Measurements from ENCODE around the gene MLLT10. TPM values are rescaled to one million over a fixed set of nuclear protein-coding genes. Genes with fewer than 3 reads are reported as not detected.

The MLLT10 gene
- total and polyA plus RNA-seq, 12 donors = 8.5 to 41.1 (median 24.6) TPM

DNA sequence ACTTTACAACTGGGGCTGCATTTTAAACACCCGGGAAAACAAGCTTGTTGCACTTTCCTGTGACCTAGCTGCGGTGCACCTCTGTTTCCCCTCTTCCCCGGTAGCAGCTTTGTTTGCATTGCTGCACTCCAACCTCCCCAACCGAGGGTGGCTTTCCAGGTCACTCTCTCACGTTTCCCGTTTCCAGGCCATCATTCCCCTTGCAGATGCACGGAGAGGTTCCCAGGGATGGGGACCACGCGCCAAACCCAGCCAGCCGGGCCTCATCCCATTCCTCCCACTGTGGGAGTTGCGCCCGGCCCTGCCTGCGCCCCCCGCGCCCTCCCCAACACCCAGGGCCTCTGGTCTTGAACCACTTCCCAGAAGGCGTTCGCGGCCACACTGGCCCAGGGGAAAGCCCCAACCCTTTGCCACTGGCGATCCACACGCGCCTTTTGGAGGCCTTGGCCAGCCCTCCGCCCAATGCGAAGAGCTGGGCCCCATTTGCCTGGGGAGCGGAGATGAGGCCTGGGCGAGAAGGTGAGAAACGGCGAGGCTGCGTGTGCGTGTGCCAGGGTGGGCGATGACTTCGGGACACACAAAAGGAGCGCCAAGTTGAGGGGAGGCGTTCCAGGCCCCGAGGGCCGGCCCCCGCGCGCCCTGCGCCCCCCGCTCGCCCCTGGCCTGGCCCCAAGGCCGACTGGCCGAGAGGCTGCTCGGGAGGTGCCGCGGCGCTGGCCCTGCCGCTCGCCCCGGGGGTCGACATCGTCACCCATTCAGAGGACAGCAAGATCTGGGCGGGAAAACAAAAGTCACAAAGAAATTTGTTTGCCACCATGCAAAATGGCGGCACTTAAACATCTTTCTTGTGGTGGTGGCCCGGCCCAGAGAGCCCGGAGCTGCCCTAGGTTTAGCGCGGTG is 24.4 kb upstream of the MLLT10 start:
- peak overlapping the region; percentile 18 to 62 (median 56) for H3K4me3 ChIP-seq
- no peaks in the 10 kb centered on the region for H3K36me3 ChIP-seq
- intact Hi-C loops (cut with DNase I) = loop anchor here in 1 of 10 donors (10.0 kb wide), 1 partner anchor 815 kb away; the partner anchor contains the start of gene BMI1
- peaks cover 0 to 24% (median 5%) of the 10 kb centered on the region in 9 donors for H3K4me1 ChIP-seq
- 62 to 69% methylated on average over 58 of the region's 58 CpGs for WGBS, 2 donors
- TF ChIP-seq, protein P1, sequence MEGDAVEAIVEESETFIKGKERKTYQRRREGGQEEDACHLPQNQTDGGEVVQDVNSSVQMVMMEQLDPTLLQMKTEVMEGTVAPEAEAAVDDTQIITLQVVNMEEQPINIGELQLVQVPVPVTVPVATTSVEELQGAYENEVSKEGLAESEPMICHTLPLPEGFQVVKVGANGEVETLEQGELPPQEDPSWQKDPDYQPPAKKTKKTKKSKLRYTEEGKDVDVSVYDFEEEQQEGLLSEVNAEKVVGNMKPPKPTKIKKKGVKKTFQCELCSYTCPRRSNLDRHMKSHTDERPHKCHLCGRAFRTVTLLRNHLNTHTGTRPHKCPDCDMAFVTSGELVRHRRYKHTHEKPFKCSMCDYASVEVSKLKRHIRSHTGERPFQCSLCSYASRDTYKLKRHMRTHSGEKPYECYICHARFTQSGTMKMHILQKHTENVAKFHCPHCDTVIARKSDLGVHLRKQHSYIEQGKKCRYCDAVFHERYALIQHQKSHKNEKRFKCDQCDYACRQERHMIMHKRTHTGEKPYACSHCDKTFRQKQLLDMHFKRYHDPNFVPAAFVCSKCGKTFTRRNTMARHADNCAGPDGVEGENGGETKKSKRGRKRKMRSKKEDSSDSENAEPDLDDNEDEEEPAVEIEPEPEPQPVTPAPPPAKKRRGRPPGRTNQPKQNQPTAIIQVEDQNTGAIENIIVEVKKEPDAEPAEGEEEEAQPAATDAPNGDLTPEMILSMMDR (IDR thresholded peaks at IDR 0.05) = no peak
- peak overlapping the region in 7 of 10 donors; percentile 3 to 62 (median 47) for H3K27ac ChIP-seq
- peak in 5 of 8 donors; percentile 21 to 49 (median 34) for ATAC-seq
- no peaks in the 10 kb centered on the region for H3K9me3 ChIP-seq
- H3K27me3 ChIP-seq = peaks cover 0 to 47% (median 0%) of the 10 kb centered on the region in 7 donors
- no peak for DNase-seq

DNA sequence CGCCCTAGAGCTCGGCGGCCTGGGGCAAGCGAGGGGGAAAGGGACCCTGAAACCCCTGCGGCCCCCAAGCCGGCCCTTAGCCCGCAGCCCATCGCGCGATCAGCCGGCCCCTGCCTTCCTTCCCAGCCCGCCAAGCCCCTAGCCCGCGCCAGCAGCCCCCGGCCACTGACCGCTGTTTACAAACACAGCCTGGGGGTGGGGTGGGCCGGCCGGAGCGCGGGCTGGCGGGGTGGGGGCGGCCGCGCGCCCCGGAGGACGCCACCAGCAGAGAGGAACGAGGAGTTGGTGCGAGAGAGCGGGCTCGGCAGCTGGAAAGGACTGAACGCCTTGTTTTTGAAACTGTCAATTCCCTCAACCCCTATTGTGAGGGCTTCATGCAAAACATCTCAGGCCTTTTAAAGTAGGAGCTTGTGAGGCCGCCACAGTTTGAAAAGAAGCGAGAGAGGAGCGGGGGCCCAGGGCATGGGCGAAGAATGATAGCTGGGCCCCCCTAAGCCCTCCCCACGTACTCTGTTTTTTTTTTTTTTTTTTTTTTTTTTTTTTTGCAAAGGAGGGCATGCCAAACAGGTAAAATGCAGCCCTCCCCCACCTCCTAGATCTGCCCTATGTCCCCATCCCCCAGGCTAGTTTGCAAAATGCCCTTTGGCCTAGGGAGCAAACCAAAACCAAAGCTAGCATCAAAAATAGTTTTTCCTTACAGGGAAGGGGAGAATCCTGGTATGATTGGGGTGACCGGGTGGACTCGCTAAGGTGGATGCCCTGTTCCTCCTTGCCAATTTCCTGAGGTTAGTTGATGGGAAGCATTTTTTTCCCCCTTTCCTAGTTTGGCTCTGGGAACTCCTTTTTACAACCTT is 23.6 kb upstream of the MLLT10 start:
- DNase-seq = peak in 1 of 2 donors; percentile 21
- peaks cover 0 to 56% (median 0%) of the 10 kb centered on the region in 7 donors for H3K27me3 ChIP-seq
- intact Hi-C loops (cut with DNase I) = loop anchor here in 1 of 10 donors (10.0 kb wide), 1 partner anchor 814 kb away; the partner anchor contains the start of gene BMI1
- peak overlapping the region; percentile 18 to 62 (median 56) for H3K4me3 ChIP-seq
- 22 to 38% methylated on average over 39 of the region's 39 CpGs for WGBS, 2 donors
- TF ChIP-seq, protein P1 (IDR thresholded peaks at IDR 0.05) = no peak
- no peaks in the 10 kb centered on the region for H3K36me3 ChIP-seq
- peak in 7 of 8 donors; percentile 39 to 63 (median 53) for ATAC-seq
- peak overlapping the region in 7 of 10 donors; percentile 3 to 62 (median 47) for H3K27ac ChIP-seq
- H3K9me3 ChIP-seq = no peaks in the 10 kb centered on the region
- peaks cover 0 to 24% (median 8%) of the 10 kb centered on the region in 9 donors for H3K4me1 ChIP-seq

DNA sequence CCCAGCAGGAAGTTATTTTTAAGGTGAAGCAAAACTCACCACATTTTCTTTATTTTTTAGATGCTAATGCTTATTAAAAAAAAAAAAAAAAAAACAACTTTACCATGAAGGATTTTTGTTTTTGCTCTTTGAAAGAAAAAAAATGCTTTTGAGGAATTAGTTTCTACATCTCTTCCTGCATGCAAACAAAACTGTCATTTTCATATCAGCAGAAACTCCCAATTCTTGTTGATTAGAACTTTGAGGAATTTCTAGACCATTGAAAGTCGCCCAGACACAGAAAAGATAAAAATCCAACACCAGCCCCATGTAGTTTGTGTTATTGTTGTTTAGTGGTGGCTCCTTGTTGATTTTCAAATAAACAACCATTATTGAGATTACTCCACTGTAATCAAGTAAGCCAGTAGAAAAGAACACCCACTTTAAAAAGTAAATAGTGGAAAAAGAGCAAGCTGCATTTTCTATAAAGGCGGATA is 22.9 kb upstream of the MLLT10 start:
- Histone ChIP-seq H3K36me3 (no peaks in the 10 kb centered on the region), H3K4me1 (peaks cover 0 to 31% (median 14%) of the 10 kb centered on the region in 9 donors), H3K27ac (no peak overlapping the region), H3K4me3 (no peak overlapping the region), H3K9me3 (no peaks in the 10 kb centered on the region), H3K27me3 (peaks cover 0 to 62% (median 0%) of the 10 kb centered on the region in 7 donors)
- TF ChIP-seq, protein P1 (IDR thresholded peaks at IDR 0.05) = no peak
- ATAC-seq (no peak), DNase-seq (no peak)
- WGBS, 2 donors = 95 to 96% methylated on average over 2 of the region's 2 CpGs
- intact Hi-C loops (cut with DNase I) = loop anchor here in 1 of 10 donors (10.0 kb wide), 1 partner anchor 814 kb away; the partner anchor contains the start of gene BMI1

All from heart right ventricle (tissue), 16 donors.